Astrocyte of the spinal cord (primary cell): ENCODE results near the gene IFNAR1.
A peak's percentile ranks its signal among the peaks of the same experiment; 100 is the strongest.
"Not testable (repeated sequence)": the region's sequence is repeated elsewhere in the genome, so short reads cannot be mapped to it uniquely, and the experiment has no call there.

Experiments used
- DNase-seq: peaks from one replicate; pipeline ENCODE4 v3.0.0; 2011; ENCODE audit warnings: low read depth, low spot score
- H3K4me3 ChIP-seq: 2 replicates; pipeline ENCODE4 v1.5.1; 2011; ENCODE audit warnings: low read depth, mild to moderate bottlenecking, low read length, moderate library complexity
- in situ Hi-C: cut with HindIII; loops from 2 replicates; pipeline ENCODE4 v1.10.0; 2017; ENCODE audit warnings: low sequenced_read_pairs
- TF ChIP-seq, protein P1 (sequence below): IDR thresholded peaks from 2 replicates; pipeline ENCODE4 v1.5.1; 2012; ENCODE audit warnings: low read depth, mild to moderate bottlenecking, low read length, inconsistent platforms

Gene IFNAR1

DNA sequence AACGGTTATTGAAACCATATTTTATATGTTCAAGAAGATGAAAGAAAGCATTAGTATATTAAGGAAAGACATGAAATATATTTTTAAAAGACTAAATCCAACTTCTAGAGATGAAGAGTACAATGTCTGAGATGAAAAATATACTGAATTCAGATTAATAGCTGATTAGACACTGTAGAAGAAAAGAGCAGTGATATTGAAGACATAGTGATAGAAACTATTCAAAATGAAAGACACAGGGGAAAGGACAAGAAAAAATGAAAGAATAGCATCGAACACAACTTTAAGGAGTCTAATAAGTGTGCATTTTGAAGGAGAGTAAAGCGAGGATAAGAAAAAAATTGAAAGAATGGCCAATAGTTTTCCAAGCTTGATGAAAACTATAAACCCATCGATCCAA is 11.2 kb upstream of the IFNAR1 start:
- in situ Hi-C loops = no loop called here
- no peak for DNase-seq
- H3K4me3 ChIP-seq = no peak overlapping the region
- TF ChIP-seq, protein P1, sequence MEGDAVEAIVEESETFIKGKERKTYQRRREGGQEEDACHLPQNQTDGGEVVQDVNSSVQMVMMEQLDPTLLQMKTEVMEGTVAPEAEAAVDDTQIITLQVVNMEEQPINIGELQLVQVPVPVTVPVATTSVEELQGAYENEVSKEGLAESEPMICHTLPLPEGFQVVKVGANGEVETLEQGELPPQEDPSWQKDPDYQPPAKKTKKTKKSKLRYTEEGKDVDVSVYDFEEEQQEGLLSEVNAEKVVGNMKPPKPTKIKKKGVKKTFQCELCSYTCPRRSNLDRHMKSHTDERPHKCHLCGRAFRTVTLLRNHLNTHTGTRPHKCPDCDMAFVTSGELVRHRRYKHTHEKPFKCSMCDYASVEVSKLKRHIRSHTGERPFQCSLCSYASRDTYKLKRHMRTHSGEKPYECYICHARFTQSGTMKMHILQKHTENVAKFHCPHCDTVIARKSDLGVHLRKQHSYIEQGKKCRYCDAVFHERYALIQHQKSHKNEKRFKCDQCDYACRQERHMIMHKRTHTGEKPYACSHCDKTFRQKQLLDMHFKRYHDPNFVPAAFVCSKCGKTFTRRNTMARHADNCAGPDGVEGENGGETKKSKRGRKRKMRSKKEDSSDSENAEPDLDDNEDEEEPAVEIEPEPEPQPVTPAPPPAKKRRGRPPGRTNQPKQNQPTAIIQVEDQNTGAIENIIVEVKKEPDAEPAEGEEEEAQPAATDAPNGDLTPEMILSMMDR = no peak

DNA sequence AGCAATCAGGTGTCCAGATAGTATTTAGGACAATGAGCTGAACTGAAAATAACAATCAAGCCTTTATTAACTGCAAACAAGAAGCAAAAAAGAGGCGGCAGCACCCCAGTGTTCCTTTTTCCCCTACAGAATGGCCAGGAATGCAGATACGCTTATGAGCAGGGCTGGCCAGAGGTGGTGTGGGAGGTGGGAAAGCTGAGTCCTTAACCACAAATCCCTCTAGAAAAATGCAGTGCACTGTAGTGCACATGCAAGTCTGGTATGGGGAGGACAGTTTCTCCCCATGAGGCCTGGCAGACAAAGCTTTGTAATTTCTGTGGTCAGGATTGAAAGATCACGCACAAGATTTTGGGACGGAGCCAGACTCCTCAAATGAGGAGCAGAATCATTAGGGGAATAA is 10.7 kb upstream of the IFNAR1 start:
- TF ChIP-seq, protein P1 = no peak
- in situ Hi-C loops = no loop called here
- DNase-seq = peak; percentile 71
- no peak overlapping the region for H3K4me3 ChIP-seq

DNA sequence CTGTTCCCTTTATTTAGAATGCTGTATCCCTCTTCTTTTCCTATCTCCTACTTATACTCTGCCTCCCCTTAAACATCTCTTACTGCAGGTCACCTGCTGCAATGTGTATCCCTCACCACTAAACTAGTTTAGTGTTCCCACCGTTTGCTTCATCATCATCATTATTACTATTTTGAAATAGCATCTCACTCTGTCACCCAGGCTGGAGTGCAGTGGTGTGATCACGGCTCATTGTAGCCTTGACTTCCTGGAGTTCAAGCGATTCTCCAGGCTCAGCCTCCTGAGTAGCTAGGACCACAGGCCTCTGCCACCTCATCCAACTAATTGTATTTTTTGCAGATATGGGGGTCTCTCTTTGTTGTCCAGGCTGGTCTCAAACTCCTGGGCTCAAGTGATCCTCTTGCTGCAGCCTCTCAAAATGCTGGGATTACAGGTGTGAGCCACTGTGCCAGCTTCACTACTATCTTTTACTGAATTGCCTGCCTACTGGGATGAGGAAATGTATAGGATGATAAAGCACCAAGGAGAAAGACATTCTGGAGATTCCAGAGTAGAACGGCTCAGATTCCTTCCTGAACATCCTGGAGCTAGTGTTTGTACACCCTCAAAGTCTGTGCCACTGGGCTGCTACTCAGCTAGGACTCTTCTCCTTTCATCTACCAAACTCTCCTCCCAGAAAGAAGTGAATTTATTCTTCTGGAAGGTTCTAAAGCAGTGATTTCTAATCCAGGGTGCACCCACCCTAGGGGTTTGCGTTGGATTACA is 8.6 kb upstream of the IFNAR1 start:
- no peak overlapping the region for H3K4me3 ChIP-seq
- in situ Hi-C loops = no loop called here
- DNase-seq = no peak
- TF ChIP-seq, protein P1 = no peak

DNA sequence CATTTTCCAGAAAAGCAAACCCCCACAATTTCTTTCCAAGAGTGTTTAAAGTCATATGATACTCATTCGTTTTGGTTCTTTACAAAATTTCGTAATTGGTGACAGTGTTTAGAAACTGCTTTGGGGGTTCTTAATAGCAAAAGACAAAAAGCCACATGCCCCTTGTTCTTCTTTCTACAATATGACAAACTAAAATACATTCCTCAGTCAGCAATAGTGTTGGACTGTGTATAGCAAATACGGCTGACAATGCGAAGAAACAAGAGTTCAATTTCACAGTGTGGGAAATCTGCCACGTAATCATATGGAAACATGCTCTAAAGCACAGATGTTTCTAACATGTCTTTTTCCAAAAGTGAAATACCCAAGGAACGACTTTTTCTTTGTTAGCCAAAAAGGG is 7.6 kb upstream of the IFNAR1 start:
- in situ Hi-C loops = no loop called here
- TF ChIP-seq, protein P1 = no peak
- no peak overlapping the region for H3K4me3 ChIP-seq
- DNase-seq = no peak

DNA sequence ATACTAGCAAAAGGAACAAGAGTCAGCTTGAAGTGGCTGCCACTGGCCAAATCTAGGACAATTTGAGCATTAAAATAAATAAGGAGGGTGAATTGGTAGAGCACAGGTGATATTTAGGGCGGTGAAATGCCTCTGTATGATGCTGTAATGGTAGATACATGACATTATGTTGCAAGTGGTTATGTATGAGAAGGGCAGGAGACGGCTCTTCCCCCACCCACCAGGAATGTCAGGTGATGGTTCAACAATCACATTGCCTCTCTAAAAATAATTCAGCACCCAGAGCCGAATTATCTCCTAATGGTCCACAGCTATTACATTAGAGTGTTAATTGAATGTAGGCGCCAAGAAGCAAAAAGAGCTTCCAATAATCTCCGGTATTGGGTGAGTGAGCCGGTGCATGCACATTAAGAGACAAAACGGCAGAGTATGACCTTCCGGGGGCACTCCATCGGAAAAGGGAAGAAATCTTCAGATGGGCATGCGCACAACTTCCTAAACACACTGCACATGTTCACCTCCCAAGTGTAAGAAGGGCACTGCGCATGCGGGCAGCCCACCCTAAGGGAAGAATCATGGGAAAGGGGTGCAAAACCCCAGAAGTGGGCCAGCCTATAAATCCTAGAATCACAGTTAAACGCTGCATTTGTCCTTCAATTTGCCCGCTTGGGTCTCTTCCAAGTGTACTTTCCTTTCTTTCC is 6.8 kb upstream of the IFNAR1 start:
- DNase-seq = no peak
- no peak overlapping the region for H3K4me3 ChIP-seq
- in situ Hi-C loops = no loop called here
- TF ChIP-seq, protein P1 = no peak

DNA sequence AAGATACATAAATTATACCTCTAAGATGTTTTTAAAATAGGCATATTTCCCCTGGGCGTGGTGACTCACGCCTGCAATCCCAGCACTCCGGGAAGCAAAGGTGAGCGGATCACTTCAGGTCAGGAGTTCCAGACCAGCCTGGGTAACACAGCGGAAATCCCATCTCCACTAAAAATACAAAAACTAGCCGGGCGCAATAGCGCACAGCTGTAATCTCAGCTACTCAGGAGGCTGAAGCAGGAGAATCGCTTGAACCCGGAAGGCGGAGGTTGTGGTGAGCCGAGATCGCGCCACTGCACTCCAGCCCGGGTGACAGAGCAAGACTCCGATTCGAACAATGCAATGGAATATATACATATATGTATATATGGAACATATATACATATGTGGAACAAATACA is 3.8 kb upstream of the IFNAR1 start:
- not testable (repeated sequence) for H3K4me3 ChIP-seq, DNase-seq

DNA sequence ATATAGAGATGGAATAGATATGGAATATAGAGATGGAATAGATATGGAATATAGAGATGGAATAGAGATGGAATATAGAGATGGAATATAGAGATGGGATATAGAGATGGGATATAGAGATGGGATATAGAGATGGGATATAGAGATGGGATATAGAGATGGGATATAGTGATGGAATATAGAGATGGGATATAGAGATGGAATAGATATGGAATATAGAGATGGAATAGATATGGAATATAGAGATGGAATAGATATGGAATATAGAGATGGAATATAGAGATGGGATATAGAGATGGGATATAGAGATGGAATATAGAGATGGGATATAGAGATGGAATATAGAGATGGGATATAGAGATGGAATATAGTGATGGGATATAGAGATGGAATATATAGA is 1.2 kb upstream of the IFNAR1 start:
- H3K4me3 ChIP-seq, DNase-seq, in situ Hi-C loops: not testable (repeated sequence)

More for the DNA sequence above, 3.8 kb upstream of the IFNAR1 start:
- in situ Hi-C loops = not testable (repeated sequence)
